Right lobe of liver (tissue), 6 donors: ENCODE results near the gene ARID3A. TPM values are rescaled to one million over a fixed set of nuclear protein-coding genes. Genes with fewer than 3 reads are reported as not detected.
A peak's percentile ranks its signal among the peaks of the same experiment; 100 is the strongest.

Experiments
- ATAC-seq, 4 donors: fragments of 200-7000 bp; cut with Tn5 transposase; one replicate each; pipeline ENCODE4 v1.9.1; 2020; ENCODE audit warnings: mild to moderate bottlenecking in 4 of 4, moderate library complexity in 4 of 4
- DNase-seq, 3 donors: peaks; one replicate each; pipeline ENCODE4 v3.0.0-alpha.2; 2020
- H3K27ac ChIP-seq, 3 donors: fragments of 200-600 bp; one replicate each; pipeline ENCODE4 v1.8.0; 2022
- H3K27me3 ChIP-seq, 2 donors: fragments of 200-600 bp; one replicate each; pipeline ENCODE4 v1.8.0; 2022
- H3K36me3 ChIP-seq, 4 donors: fragments of 200-600 bp; sonication (generic) in 1 of 4; one replicate each; pipeline versions ENCODE4 v1.5.1 to v1.8.0; 2017 to 2022; ENCODE audit warnings: control low read depth in 1 of 4
- H3K4me1 ChIP-seq, 4 donors: fragments of 200-600 bp; sonication (generic) in 1 of 4; one replicate each; pipeline versions ENCODE4 v1.5.1 to v1.8.0; 2017 to 2022; ENCODE audit warnings: control low read depth in 1 of 4
- H3K4me3 ChIP-seq, 3 donors: fragments of 200-600 bp; one replicate each; pipeline ENCODE4 v1.8.0; 2022
- H3K9me3 ChIP-seq, 4 donors: fragments of 200-600 bp; sonication (generic) in 1 of 4; one replicate each; pipeline versions ENCODE4 v1.5.1 to v1.8.0; 2017 to 2022; ENCODE audit warnings: control low read depth in 1 of 4
- POLR2A ChIP-seq: fragments of 450-650 bp; IDR thresholded peaks from one replicate; pipeline ENCODE4 v1.6.1; 2017; ENCODE audit warnings: antibody characterized with exemption, mild to moderate bottlenecking
- WGBS: methylation state at CpG from one replicate; pipeline ENCODE4 v1.1.6; 2018; ENCODE audit warnings: low coverage, low lambda C conversion rate; ENCODE audit not compliant: insufficient coverage; ENCODE audit errors: missing lambda C conversion rate; 5-methylcytosine and 5-hydroxymethylcytosine counted together
- intact Hi-C, 2 donors: fragments of 100-400 bp; cut with DNase I; formaldehyde crosslinking; loops; one replicate each; pipeline versions ENCODE4 v1.11.2 to v1.14.1; 2022
- total RNA-seq, 6 experiments: library from RNA; depleted of rRNA in 2 of 6; stranded (reverse); fragments of >200 nt in 2 of 6; fragmentation: NEBNext Ultra II Directional in 3 of 6; extraction: Animal tissue kit (Norgen Biotek cat#: 25700) in 3 of 6; gene quantifications; one replicate each; pipeline versions ENCODE4 v1.1.0 to v1.2.4, GENCODE V29; 2016 to 2023
- TF ChIP-seq, protein P1 (sequence below), 4 donors: fragments of 200-600 bp in 3 of 4; fragments of 450-650 bp in 1 of 4; IDR thresholded peaks; one replicate each; pipeline versions ENCODE4 v1.5.1 to v1.8.0; 2016 to 2022; ENCODE audit warnings: antibody characterized with exemption in 4 of 4, mild to moderate bottlenecking in 2 of 4
- donor health status: DM: no; HTN: yes; CAD: no.
- donor health status: DM: no; HTN: no; CAD: no.
- donor health status: DM: no; HTN: no; CAD: no.
- donor health status: DM: no; HTN: yes; CAD: no.
- donor health status: DM: no; HTN: yes; CAD: no.

ARID3A gene
- total RNA-seq, 6 experiments from 2014 or later: 0.74 to 5.3 (median 1.9) TPM

DNA sequence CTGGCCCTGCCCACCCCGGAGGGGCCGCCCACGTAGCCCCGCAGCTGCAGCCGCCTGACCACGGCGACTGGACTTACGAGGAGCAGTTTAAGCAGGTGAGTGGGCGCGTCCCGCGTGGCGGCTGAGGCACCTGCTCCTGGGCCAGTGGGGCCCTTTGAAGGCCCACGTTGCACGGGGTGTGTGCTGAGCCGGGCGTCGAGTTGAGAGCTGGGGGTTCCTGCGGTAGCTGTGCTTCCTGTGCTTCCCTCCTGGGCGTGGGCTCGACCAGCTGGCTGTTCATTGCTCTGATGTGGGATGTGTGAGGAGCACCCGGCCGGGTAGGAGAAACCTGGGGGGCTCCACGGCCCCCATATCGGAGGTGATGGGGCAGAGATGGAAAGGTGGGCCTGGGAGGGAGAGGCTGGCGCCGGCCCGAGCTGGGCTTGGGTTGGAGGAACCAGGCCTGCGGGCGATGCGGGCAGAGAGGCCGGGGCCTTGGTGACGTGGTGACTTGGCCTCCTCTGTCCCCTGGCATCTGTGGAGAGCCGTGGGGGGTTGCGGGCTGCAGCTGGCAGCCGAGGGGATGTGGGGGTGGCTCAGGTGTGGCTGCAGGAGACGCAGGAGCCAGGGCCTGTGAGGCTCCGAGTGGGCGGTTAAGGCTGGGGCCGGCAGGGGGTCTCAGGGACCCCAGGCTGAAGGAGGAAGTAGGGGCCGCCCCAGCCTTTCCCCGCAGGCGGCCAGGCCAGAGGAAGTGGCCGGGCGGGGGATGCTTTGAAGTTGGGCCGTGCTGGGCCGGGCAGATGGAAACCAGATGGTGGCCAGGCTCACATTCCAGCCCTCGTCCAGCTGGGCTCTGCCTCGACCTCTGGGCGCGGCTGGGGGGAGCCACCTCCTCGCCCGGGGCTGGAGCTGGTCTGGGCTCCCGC, 7.1 kb downstream of the ARID3A start:
- Histone ChIP-seq H3K36me3 (no peaks in the 10 kb centered on the region), H3K4me1 (peaks cover 0 to 25% (median 16%) of the 10 kb centered on the region in 4 donors), H3K27me3 (no peaks in the 10 kb centered on the region), H3K27ac (no peak overlapping the region), H3K9me3 (no peaks in the 10 kb centered on the region), H3K4me3 (no peak overlapping the region)
- DNase-seq (peak in 1 of 3 donors; percentile 30), ATAC-seq (no peak)
- WGBS: 48% methylated on average over 6 of the region's 54 CpGs
- TF ChIP-seq, protein P1, sequence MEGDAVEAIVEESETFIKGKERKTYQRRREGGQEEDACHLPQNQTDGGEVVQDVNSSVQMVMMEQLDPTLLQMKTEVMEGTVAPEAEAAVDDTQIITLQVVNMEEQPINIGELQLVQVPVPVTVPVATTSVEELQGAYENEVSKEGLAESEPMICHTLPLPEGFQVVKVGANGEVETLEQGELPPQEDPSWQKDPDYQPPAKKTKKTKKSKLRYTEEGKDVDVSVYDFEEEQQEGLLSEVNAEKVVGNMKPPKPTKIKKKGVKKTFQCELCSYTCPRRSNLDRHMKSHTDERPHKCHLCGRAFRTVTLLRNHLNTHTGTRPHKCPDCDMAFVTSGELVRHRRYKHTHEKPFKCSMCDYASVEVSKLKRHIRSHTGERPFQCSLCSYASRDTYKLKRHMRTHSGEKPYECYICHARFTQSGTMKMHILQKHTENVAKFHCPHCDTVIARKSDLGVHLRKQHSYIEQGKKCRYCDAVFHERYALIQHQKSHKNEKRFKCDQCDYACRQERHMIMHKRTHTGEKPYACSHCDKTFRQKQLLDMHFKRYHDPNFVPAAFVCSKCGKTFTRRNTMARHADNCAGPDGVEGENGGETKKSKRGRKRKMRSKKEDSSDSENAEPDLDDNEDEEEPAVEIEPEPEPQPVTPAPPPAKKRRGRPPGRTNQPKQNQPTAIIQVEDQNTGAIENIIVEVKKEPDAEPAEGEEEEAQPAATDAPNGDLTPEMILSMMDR (IDR thresholded peaks at IDR 0.05): no peak
- TF ChIP-seq POLR2A: no peak
- intact Hi-C loops: no loop called here

DNA sequence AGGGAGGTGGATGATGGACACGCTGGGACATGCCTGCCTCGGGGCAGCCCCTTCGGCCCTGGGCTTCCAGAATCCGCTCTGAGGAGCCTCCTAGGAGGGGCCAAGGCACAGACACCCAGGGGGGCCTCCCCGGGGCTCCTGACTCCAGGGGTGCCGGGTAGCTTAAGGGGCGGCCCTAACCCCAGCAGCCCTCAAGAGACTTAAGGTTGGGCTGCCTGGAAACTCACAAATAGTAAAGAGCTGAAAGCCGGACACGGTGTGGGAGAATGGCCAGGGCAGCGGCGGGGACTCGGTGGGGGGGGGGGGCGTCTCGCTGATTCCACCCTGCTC, 7.7 kb downstream of the ARID3A start:
- no peak overlapping the region for H3K4me3 ChIP-seq
- DNase-seq (no peak), ATAC-seq (no peak)
- H3K27me3 ChIP-seq: no peaks in the 10 kb centered on the region
- no peaks in the 10 kb centered on the region for H3K36me3 ChIP-seq
- no peak for TF ChIP-seq POLR2A
- TF ChIP-seq, protein P1 (IDR thresholded peaks at IDR 0.05): no peak
- intact Hi-C loops: no loop called here
- H3K4me1 ChIP-seq: peaks cover 2 to 25% (median 16%) of the 10 kb centered on the region in 4 donors
- no peak overlapping the region for H3K27ac ChIP-seq
- 83% methylated on average over 2 of the region's 14 CpGs for WGBS
- H3K9me3 ChIP-seq: no peaks in the 10 kb centered on the region

DNA sequence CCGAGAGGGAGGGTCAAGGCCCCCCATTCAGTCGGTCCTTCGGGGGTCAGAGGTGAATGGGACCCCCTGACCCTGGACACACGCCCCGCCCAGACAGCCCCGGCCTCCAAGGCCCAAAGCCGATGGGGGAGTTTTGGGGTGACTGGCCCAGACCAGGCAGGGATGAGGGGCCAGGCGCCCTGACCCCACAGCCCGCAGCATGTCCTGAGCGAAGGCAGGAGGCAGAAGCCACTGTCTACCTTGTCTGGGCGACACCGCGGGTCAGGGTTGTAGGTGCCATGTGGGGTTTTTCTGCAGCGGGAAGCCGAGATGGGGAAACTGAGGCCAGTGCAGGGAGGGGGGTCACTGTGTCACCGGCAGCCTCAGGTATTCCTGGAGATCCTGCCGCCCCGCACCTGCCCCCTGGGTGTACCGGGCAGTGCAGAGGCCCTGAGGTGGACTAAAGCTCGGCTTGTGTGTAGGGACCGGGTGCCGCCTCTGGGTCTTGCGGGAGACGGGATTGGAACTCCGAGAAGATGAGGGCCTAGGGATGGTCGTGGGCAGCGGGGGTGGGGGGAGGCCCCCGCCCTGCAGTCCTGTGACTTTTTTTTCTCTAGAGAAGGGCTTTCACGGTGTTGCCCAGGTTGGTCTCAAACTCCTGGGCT, 8.5 kb downstream of the ARID3A start:
- Histone ChIP-seq H3K36me3 (no peaks in the 10 kb centered on the region), H3K27ac (peak overlapping the region in 1 of 3 donors; percentile 15), H3K4me1 (peaks cover 2 to 27% (median 17%) of the 10 kb centered on the region in 4 donors), H3K9me3 (no peaks in the 10 kb centered on the region), H3K4me3 (no peak overlapping the region), H3K27me3 (no peaks in the 10 kb centered on the region)
- 45% methylated on average over 4 of the region's 29 CpGs for WGBS
- no peak for TF ChIP-seq POLR2A
- TF ChIP-seq, protein P1 (IDR thresholded peaks at IDR 0.05): no peak
- no peak for DNase-seq
- no peak for ATAC-seq
- intact Hi-C loops: no loop called here

DNA sequence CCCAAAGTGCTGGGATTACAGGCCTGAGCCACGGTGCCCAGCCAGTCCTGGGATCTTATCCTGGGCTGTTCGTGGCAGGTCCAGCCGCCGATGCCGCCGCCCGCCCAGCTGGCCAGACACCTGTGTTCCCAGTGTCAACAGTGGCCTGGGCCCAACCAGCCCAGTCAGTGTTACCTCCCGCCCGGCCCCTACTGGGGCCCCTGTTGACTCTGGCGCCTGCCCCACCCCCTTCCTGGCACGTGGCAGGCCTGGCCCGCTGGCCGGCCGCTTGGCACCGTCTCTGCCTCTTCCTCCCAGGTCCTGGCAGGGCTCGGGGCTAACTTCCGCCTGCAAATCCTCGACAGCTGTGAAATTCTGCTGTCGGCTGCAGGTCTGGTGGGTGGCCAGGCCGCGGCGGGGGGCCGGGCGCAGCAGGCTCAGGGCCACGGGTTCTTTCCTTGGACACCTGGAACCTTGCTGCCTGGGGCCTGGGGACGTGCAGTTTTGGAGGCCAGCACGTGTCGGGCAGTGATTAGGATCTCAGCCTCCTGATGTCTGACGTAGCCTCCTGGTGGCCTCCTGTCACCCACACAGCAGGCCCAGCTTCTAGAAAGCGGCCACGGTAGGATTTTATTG, 9.1 kb downstream of the ARID3A start:
- no peaks in the 10 kb centered on the region for H3K27me3 ChIP-seq
- no peaks in the 10 kb centered on the region for H3K9me3 ChIP-seq
- TF ChIP-seq, protein P1 (IDR thresholded peaks at IDR 0.05): no peak
- TF ChIP-seq POLR2A: no peak
- intact Hi-C loops: no loop called here
- peak overlapping the region in 1 of 3 donors; percentile 15 for H3K27ac ChIP-seq
- ATAC-seq (peak; percentile 97 to 99 (median 98)), DNase-seq (peak; percentile 95 to 98 (median 98))
- 1% methylated on average over 7 of the region's 31 CpGs for WGBS
- H3K4me1 ChIP-seq: peaks cover 2 to 34% (median 20%) of the 10 kb centered on the region in 4 donors
- no peak overlapping the region for H3K4me3 ChIP-seq
- H3K36me3 ChIP-seq: no peaks in the 10 kb centered on the region
